Muscle of arm (tissue), 12 donors: Measurements from ENCODE around the gene SCG5. TPM values are rescaled to one million over a fixed set of nuclear protein-coding genes. Genes with fewer than 3 reads are reported as not detected.

Experiments used
- DNase-seq: peaks from one replicate; pipeline ENCODE4 v3.0.0-alpha.2; 2013
- polyA plus RNA-seq, 12 donors: library from polyadenylated mRNA; unstranded; fragments of 120-200 nt; gene quantifications; one replicate each; pipeline ENCODE4 v1.2.1, GENCODE V29; 2013; ENCODE audit not compliant: insufficient read length in 12 of 12

The SCG5 gene
- polyA plus RNA-seq, 12 donors, result 8.6 to 24.7 (median 13.0) TPM; not detected in 2

DNA sequence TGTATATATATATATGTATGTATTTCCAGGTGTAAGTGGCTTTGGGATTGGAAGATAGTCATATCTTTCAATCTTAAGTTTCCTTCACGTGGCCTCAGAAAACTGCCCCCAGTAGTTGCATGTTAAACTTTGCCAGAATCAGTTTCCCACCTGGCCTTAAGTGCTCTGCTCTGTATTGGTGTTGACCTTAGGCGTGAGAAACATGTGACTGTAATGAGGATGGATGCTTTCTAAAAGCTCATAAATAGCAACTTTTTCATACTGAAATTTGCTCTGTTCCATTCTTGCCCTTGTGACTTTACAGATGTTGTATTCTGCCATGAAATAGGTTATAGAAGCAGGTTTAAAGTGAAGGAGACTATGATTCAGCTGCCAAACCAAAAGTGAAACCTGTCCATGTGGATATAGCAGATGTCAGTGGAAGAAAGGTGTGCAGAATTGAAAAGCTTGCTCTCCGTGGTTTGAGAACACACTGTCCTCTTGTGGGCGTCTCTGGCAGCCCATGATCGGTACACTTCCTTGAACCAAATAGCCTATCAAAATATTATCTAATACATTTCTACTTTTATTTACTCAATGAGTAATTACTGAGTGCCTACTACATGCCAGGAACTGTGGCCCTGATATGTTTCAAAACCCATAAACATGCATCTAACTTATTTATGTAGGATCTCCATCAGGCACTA is 15.8 kb downstream of the SCG5 start:
- no peak for DNase-seq

DNA sequence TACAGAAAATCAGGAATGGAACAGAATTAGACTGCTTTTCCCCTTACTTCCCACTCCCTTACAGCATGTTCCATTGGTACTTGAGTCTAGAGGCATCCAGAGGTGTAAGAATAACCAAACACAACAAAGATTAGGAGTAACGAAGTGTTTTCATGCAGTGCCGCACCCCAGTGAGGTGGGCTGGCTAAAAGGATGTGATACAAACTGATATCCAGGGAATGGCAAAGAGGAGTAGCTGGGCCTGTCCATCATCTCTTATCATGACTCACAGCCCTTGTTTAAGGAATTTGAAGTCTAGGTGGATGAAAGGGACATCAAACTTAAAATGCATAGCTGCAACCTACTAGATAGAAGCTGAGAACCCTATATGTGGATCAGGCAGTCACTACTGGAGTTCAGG is 16.4 kb downstream of the SCG5 start:
- no peak for DNase-seq

- peak; percentile 58 for DNase-seq
These were observed 18.0 kb downstream of the SCG5 start for GRCh38 chr15:32659340-32660155.

- no peak for DNase-seq
These were observed 22.2 kb downstream of the SCG5 start for GRCh38 chr15:32663671-32664070.

GRCh38 chr15:32664796-32665195 is 23.3 kb downstream of the SCG5 start:
- DNase-seq, result no peak

- DNase-seq, result no peak
These were observed 25.8 kb downstream of the SCG5 start for GRCh38 chr15:32667321-32667720.

GRCh38 chr15:32668942-32669341 is 27.4 kb downstream of the SCG5 start:
- no peak for DNase-seq

DNA sequence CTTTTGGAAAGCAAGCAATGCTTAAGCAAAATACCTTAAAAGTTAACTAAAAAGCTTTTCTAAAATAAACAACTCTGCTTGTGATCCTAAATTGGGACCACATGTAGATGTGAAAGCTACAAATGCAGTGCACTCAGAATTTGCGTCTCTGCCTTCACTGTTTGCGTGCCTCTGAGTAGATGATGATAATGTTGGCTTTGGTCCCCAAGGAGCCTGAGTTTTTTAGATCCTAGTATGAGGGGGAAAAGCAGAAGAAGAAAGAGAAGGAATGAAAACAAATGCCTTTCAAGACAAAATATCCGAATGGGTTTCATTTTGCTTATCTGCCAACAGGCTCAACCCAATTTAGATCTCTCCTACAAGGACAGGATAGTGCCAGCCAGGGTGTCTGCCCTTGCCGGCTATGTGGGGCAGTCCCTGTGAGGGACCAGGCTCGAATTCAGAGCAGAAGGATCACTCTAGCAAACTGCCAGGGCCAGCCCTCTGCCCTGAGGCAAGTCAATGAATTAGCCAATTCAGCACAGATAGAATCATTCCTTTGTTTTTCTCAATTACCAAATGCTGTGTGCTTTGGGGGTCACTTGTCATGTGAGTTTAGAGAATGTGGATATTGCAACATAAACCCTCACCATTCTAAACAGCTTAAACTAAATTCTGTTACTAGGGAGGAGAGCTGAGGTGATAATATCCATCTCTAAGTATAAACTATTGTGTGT is 28.5 kb downstream of the SCG5 start:
- DNase-seq, result no peak

GRCh38 chr15:32670623-32671022 is 29.1 kb downstream of the SCG5 start:
- DNase-seq, result no peak

GRCh38 chr15:32671339-32672325 is 30.1 kb downstream of the SCG5 start:
- DNase-seq, result no peak

DNA sequence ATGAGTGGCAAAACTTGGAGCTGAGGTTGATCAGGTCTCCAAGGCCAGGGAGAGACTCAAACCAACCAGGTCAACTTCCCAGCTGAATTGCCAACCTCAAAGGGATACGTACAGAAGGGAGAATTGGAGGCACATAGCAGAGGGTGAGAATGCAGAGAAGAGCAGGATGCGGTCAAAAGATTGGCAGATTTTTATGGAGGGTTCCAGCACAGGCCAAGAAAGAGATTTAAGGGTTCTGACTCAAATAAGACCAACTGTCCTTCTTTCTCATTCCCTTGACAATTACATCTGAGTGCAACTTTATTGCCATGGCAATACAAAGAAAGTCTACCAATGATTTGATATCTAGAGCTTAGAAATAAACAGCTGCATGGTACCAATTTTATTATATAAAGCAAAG is 33.2 kb downstream of the SCG5 start:
- no peak for DNase-seq

DNA sequence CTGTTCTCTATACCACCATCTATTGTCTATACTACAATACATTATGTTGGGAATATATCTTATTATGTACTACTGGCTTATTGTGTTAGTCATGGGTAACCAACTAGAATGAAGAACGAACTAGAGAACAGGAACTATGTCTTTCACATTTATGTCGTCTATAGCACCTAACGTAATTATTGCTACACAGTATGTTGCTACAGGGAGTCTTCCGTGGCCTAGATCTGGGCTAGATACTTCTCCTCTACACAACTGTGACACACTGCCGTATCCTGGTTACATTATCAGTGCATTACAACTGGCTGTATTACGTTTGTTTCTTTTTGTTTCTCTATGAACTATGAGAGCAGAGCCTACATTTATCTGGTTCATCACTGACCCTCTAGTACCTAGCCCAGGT is 34.0 kb downstream of the SCG5 start:
- no peak for DNase-seq

DNA sequence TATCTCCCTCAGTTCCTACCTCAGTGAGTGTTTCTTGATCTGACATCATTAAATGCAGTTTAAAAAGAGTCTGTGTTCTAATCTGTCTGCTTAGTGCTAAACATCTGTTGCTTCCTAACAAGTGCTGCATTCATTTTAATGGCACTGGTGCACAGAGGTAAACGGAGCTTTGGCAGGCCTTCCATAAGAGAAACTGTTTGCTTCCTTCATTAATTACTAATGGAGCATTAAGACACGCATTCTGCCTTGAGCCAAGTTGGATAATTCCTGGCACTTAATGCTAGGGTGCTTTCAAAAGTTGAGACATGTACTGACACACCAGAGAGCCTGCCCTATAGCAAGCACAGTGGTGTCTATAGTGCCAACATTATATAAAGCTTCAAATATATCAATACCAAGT is 34.7 kb downstream of the SCG5 start:
- no peak for DNase-seq

GRCh38 chr15:32677238-32677750 is 35.8 kb downstream of the SCG5 start:
- no peak for DNase-seq

DNA sequence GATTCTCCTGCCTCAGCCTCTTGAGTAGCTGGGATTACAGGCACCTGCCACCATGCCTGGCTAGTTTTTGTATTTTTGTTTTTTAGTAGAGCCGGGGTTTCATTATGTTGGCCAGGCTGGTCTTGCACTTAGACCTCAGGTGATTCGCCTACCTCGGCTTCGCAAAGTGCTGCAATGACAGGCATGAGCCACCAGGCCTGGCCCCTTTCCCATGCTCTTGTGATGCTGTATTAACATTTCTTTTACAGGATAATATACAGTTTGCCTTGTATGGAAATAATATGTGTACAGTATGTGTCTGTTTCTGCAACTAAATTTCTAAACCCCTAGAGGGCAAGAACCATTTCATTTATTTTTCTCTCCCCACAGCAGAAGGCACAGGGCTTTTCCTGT is 37.8 kb downstream of the SCG5 start:
- DNase-seq, result no peak

GRCh38 chr15:32682569-32682968 is 41.1 kb downstream of the SCG5 start:
- no peak for DNase-seq

DNA sequence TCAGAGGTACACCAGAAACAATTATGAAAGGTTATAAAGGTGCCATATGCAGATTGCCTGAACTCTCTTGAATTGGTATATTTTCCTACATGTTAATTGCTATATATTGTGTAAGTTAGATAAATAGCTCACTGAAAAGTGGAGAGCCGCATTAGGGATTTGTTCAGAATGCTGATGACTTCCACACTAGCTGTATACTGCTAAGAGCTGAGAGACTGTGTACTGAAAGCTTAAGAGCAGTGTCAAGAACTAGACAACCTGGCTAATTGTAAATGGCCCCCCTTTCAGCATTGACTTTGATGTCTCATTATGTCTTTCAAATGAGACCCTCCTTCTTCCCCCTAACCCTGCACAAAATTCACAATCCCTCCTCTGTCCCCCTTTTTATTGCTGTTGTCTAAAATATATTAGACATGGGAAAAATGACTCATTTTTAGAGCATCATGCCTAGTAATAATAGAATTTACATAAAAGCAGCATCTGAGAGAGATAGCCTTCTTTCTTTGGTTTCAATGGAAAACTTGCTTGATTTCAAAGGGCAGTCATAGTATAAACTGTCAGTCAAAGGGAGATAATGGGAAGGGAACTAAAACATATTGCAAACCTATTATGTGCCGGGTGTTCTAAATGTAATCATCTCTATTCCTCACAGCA is 41.6 kb downstream of the SCG5 start:
- DNase-seq, result no peak

DNA sequence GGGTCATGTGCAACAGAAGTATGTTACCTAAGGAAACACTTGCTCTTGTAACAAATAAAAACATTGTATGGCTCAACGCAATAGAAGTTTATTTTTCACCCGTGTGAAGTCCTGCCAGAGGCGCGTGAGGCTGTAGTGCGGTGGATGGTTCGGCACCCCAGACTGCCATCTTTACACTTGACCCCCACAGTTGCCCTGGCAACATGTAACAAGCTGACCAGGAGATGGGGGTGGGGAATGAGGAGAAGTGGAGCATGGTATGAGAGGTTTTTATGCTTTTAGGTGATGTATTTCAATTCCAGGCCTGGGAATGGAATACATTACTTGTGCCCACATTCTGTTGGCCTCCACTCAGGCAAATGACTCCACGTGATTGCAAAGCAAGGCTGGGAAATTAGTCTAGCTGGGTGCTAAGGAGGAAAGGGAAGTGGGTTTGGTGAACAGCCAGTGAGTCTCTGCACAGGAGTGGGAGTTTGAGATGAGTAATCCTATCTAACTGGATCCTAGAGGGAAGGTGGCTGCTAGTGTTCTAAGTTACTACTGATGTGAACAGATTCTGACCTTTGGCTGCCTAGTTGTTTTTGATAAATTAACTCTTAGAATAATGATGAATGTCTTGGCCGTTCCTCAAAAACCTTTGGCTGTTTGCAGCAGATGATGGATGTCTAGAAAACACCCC is 42.5 kb downstream of the SCG5 start:
- DNase-seq, result no peak

GRCh38 chr15:32685576-32685975 is 44.1 kb downstream of the SCG5 start:
- DNase-seq, result peak; percentile 33

- DNase-seq, result no peak
These were observed 46.0 kb downstream of the SCG5 start for GRCh38 chr15:32687556-32687955.
